ENCODE results near the gene LAMA4. TPM values are rescaled to one million over a fixed set of nuclear protein-coding genes. Genes with fewer than 3 reads are reported as not detected.
A peak's percentile ranks its signal among the peaks of the same experiment; 100 is the strongest.

The LAMA4 gene
- total RNA-seq, 1 experiment from 2014 or later: 0.72 TPM

DNA sequence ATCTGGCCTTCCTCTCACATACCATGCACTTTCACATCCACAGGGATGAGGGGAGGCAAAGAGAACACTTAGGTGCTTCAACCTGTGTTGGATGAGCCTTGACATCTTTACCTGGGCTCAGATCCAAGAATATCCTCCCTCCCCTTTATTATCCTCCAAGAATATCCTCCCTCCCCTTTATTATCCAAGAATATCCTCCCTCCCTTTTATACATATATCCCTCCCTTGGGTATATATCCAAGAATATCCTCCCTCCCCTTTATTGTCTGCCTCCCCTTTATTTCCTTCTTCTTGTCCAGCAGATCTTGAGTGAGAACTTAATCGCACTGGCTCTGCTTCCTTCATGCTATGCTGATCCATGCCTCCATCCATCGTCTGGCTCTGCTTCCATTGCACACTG is 30.3 kb downstream of the LAMA4 start:
- peaks cover 6% of the 10 kb centered on the region for H3K36me3 Mint-ChIP-seq (ENCODE audit: insufficient read depth, unreplicated experiment)
- ChIA-PET POLR2A (no interaction called here), CTCF (interaction anchor here (0.6 kb wide), 1 partner anchor 9 kb away, joined by 3 read pairs; no protein-coding TSS in a partner anchor)
- DNase-seq (ENCODE audit: unreplicated experiment): no peak
- no peak overlapping the region for H3K4me3 Mint-ChIP-seq (ENCODE audit: unreplicated experiment)
- TF ChIP-seq, protein P1, sequence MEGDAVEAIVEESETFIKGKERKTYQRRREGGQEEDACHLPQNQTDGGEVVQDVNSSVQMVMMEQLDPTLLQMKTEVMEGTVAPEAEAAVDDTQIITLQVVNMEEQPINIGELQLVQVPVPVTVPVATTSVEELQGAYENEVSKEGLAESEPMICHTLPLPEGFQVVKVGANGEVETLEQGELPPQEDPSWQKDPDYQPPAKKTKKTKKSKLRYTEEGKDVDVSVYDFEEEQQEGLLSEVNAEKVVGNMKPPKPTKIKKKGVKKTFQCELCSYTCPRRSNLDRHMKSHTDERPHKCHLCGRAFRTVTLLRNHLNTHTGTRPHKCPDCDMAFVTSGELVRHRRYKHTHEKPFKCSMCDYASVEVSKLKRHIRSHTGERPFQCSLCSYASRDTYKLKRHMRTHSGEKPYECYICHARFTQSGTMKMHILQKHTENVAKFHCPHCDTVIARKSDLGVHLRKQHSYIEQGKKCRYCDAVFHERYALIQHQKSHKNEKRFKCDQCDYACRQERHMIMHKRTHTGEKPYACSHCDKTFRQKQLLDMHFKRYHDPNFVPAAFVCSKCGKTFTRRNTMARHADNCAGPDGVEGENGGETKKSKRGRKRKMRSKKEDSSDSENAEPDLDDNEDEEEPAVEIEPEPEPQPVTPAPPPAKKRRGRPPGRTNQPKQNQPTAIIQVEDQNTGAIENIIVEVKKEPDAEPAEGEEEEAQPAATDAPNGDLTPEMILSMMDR (IDR thresholded peaks at IDR 0.05; ENCODE audit: unreplicated experiment): no peak
- no TSS peak for BruUV-seq (replicated peaks)
- no peaks in the 10 kb centered on the region for H3K9me3 Mint-ChIP-seq (ENCODE audit: unreplicated experiment)
- intact Hi-C loops (cut with micrococcal nuclease): no loop called here
- H3K27me3 Mint-ChIP-seq (ENCODE audit: insufficient read depth, unreplicated experiment): no peaks in the 10 kb centered on the region
- peaks cover 15% of the 10 kb centered on the region for H3K4me1 Mint-ChIP-seq (ENCODE audit: insufficient read depth, unreplicated experiment)
- no peak overlapping the region for H3K27ac Mint-ChIP-seq (ENCODE audit: low read depth, unreplicated experiment)

DNA sequence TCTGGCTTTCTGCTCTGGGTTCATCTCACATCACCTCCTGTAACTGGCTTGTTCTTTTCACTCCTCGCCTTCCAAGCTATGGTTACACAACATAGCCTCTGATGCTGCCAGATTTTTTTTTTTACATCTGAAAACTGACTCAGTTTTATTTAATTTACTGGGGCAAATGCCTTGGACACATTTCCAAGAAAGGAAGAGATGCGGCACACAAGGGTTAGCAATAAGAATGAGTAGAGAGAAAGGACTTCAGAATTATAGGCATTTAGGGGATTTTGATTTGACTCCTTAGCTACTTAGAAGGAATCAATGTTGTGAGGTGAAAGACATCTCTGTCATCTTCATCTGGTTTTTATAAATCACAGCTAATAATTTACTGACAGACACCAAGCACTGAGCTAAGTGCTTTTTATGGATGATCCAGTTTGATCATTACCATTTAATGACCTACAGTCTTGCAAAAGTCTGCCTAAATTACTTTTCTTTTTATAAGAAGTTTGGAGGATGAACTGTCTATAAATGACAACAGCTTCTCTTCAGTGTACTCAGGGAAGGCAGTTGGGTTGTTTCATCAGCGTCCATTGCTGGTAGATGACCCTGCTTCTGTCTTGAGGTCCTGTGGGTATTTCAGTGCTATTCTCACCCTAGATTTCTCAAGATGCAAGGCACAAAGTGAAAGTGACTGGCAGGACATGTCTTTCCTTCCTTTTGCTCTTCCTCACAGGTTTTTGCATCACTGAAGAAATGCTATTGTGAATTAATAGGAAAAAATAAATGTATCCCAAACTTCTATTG is 31.1 kb downstream of the LAMA4 start:
- Mint-ChIP-seq H3K9me3 (ENCODE audit: unreplicated experiment) (no peaks in the 10 kb centered on the region), H3K27me3 (ENCODE audit: insufficient read depth, unreplicated experiment) (no peaks in the 10 kb centered on the region), H3K27ac (ENCODE audit: low read depth, unreplicated experiment) (no peak overlapping the region), H3K4me3 (ENCODE audit: unreplicated experiment) (no peak overlapping the region), H3K4me1 (ENCODE audit: insufficient read depth, unreplicated experiment) (peaks cover 22% of the 10 kb centered on the region), H3K36me3 (ENCODE audit: insufficient read depth, unreplicated experiment) (peaks cover 6% of the 10 kb centered on the region)
- ChIA-PET CTCF (interaction anchor here (0.6 to 1.2 kb wide), 5 partner anchors 9 to 195 kb away, joined by 3 to 5 read pairs (median 4); no protein-coding TSS in a partner anchor), POLR2A (interaction anchor here (0.7 to 2.4 kb wide), 6 partner anchors 10 to 1866 kb away, joined by 3 to 13 read pairs (median 3); no protein-coding TSS in a partner anchor)
- DNase-seq (ENCODE audit: unreplicated experiment): peak; percentile 78
- intact Hi-C loops (cut with micrococcal nuclease): no loop called here
- BruUV-seq (replicated peaks): no TSS peak
- TF ChIP-seq, protein P1 (IDR thresholded peaks at IDR 0.05; ENCODE audit: unreplicated experiment): no peak

DNA sequence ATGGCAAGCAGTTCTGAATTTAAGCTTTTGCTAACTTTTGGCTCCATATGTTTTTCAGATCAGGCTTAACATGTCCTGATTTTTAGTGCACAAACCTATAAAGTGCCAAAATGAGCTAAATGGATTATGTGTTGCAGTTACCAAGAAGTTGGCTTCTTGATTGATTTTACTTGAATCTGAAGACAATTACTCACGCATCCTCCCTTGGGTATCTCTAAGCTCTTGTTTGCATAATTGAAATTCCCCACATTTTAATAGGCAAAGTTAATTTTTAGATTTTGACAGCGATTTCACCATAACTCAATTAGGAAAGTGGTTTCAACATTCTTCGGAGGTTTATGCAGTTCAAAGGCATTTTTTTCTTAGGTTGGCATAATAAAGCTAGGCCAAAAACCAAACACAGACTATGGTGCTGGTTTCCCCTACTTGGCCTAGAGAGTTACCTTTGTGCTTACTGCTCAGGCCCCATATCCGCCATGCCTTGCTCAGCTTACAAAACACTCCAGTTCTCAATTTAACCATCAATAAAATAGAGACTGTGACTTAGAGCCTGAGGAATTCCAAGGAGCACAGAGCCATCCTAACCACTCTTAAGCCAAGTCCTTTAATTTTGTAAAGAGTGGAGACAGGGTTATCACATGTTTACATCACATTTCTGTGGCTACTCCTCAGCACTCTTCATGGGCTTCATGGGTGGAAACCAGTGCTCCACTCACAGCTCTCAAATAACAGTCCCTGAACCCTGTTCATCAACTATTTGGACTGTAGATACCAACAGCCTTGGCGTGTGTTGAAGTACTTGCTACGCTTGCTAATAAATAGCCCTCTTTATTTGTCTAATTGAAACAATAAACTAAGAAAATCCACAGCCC is 32.1 kb downstream of the LAMA4 start:
- DNase-seq (ENCODE audit: unreplicated experiment): peak; percentile 48
- TF ChIP-seq, protein P1 (IDR thresholded peaks at IDR 0.05; ENCODE audit: unreplicated experiment): no peak
- intact Hi-C loops (cut with micrococcal nuclease): no loop called here
- Mint-ChIP-seq H3K4me3 (ENCODE audit: unreplicated experiment) (no peak overlapping the region), H3K27ac (ENCODE audit: low read depth, unreplicated experiment) (no peak overlapping the region), H3K9me3 (ENCODE audit: unreplicated experiment) (no peaks in the 10 kb centered on the region), H3K36me3 (ENCODE audit: insufficient read depth, unreplicated experiment) (peaks cover 6% of the 10 kb centered on the region), H3K4me1 (ENCODE audit: insufficient read depth, unreplicated experiment) (peaks cover 28% of the 10 kb centered on the region), H3K27me3 (ENCODE audit: insufficient read depth, unreplicated experiment) (no peaks in the 10 kb centered on the region)
- CTCF ChIA-PET: interaction anchor here (0.6 to 1.6 kb wide), 6 partner anchors 9 to 1268 kb away, joined by 3 to 5 read pairs (median 4); no protein-coding TSS in a partner anchor
- BruUV-seq (replicated peaks): no TSS peak
- POLR2A ChIA-PET: interaction anchor here (0.7 to 2.4 kb wide), 12 partner anchors 8 to 1407 kb away, joined by 3 to 13 read pairs (median 3); partner anchors contain the start of genes FAM229B and TUBE1

DNA sequence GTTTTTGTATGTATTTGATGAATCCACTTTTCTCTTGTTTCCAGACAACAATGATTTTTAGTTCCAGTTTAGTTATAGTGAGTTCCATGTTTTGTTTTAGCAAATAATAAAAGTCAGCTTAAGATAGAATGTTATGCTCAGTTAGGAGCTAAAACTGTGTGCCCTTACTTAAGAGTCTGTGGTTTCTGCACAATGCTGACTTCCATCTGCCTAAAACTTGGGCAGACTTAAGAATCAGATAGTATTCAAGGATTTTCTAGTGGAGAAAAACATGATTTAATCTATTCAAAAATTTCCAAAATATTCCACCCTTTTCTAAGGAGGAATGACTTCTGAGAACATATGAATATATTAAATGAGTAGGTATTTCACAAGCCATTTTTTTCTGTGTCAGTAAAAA is 32.8 kb downstream of the LAMA4 start:
- no peak for DNase-seq (ENCODE audit: unreplicated experiment)
- Mint-ChIP-seq H3K27ac (ENCODE audit: low read depth, unreplicated experiment) (no peak overlapping the region), H3K4me1 (ENCODE audit: insufficient read depth, unreplicated experiment) (peaks cover 34% of the 10 kb centered on the region), H3K9me3 (ENCODE audit: unreplicated experiment) (no peaks in the 10 kb centered on the region), H3K36me3 (ENCODE audit: insufficient read depth, unreplicated experiment) (peaks cover 6% of the 10 kb centered on the region), H3K27me3 (ENCODE audit: insufficient read depth, unreplicated experiment) (no peaks in the 10 kb centered on the region), H3K4me3 (ENCODE audit: unreplicated experiment) (no peak overlapping the region)
- CTCF ChIA-PET: interaction anchor here (0.8 to 1.6 kb wide), 4 partner anchors 9 to 90 kb away, joined by 3 to 4 read pairs (median 4); no protein-coding TSS in a partner anchor
- no TSS peak for BruUV-seq (replicated peaks)
- POLR2A ChIA-PET: interaction anchor here (0.8 to 2.4 kb wide), 8 partner anchors 9 to 56 kb away, joined by 3 to 13 read pairs (median 3); no protein-coding TSS in a partner anchor
- intact Hi-C loops (cut with micrococcal nuclease): no loop called here
- TF ChIP-seq, protein P1 (IDR thresholded peaks at IDR 0.05; ENCODE audit: unreplicated experiment): no peak
